Suprapubic skin (tissue), 4 donors: ENCODE data around the gene SYT12. TPM values are rescaled to one million over a fixed set of nuclear protein-coding genes. Genes with fewer than 3 reads are reported as not detected.
A peak's percentile ranks its signal among the peaks of the same experiment; 100 is the strongest.

Source experiments
- DNase-seq, 2 donors: peaks; one replicate each; pipeline ENCODE4 v3.0.0-alpha.2; 2019; ENCODE audit warnings: low spot score in 2 of 2
- H3K27ac ChIP-seq: fragments of 200-600 bp; sonication (generic); one replicate; pipeline ENCODE4 v1.5.1; 2019
- H3K27me3 ChIP-seq: fragments of 200-600 bp; sonication (generic); one replicate; pipeline ENCODE4 v1.5.1; 2019
- H3K36me3 ChIP-seq: fragments of 200-600 bp; sonication (generic); one replicate; pipeline ENCODE4 v1.5.1; 2019
- H3K4me1 ChIP-seq: fragments of 200-600 bp; sonication (generic); one replicate; pipeline ENCODE4 v1.5.1; 2019
- H3K4me3 ChIP-seq: fragments of 200-600 bp; sonication (generic); one replicate; pipeline ENCODE4 v1.5.1; 2019; ENCODE audit warnings: mild to moderate bottlenecking
- H3K9me3 ChIP-seq: fragments of 200-600 bp; sonication (generic); one replicate; pipeline ENCODE4 v1.5.1; 2019
- CTCF ChIP-seq, 2 donors: fragments of 200-600 bp in 1 of 2; fragments of 450-650 bp in 1 of 2; sonication (generic) in 1 of 2; IDR thresholded peaks; one replicate each; pipeline ENCODE4 v1.5.1; 2016 to 2019; ENCODE audit warnings: antibody characterized with exemption in 2 of 2, mild to moderate bottlenecking in 1 of 2, moderate library complexity in 1 of 2
- EP300 ChIP-seq: sonication (generic); formaldehyde crosslinking; IDR thresholded peaks from one replicate; pipeline ENCODE4 v1.6.1; 2017; ENCODE audit warnings: antibody characterized with exemption
- POLR2A ChIP-seq, 2 donors: fragments of 450-650 bp; IDR thresholded peaks; one replicate each; pipeline ENCODE4 v1.6.1; 2017; ENCODE audit warnings: antibody characterized with exemption in 2 of 2, mild to moderate bottlenecking in 2 of 2, moderate library complexity in 2 of 2
- POLR2AphosphoS5 ChIP-seq, 3 donors: sonication (generic); formaldehyde crosslinking; IDR thresholded peaks; one replicate each; pipeline ENCODE4 v1.6.1; 2017; ENCODE audit warnings: antibody characterized with exemption in 3 of 3
- WGBS: methylation state at CpG from one replicate; pipeline ENCODE4 v1.1.5; 2018; 5-methylcytosine and 5-hydroxymethylcytosine counted together
- total RNA-seq, 4 donors: library from RNA; depleted of rRNA; stranded (reverse); fragments of >200 nt; gene quantifications; one replicate each; pipeline ENCODE4 v1.1.0, GENCODE V29; 2016

Gene SYT12
- total RNA-seq, 4 donors from 2014 or later, result 0.38 to 1.1 (median 0.53) TPM

GRCh38 chr11:66981976-66982578 lies 40.9 kb upstream of the SYT12 start:
- H3K27ac ChIP-seq, result no peak overlapping the region

GRCh38 chr11:66983275-66983924 lies 39.5 kb upstream of the SYT12 start:
- WGBS, result 91% methylated on average over 4 of the region's 5 CpGs
- Histone ChIP-seq H3K27ac (no peak overlapping the region), H3K4me3 (no peak overlapping the region), H3K27me3 (no peaks in the 10 kb centered on the region), H3K4me1 (peaks cover 20% of the 10 kb centered on the region), H3K36me3 (no peaks in the 10 kb centered on the region), H3K9me3 (no peaks in the 10 kb centered on the region)
- TF ChIP-seq EP300 (no peak), POLR2AphosphoS5 (IDR thresholded peaks at IDR 0.05) (no peak), POLR2A (IDR thresholded peaks at IDR 0.05) (no peak), CTCF (IDR thresholded peaks at IDR 0.05) (no peak)
- no peak for DNase-seq

More at GRCh38 chr11:66981976-66982578, 40.9 kb upstream of the SYT12 start:
- peaks cover 20% of the 10 kb centered on the region for H3K4me1 ChIP-seq
- no peaks in the 10 kb centered on the region for H3K36me3 ChIP-seq
- H3K4me3 ChIP-seq, result no peak overlapping the region
- H3K9me3 ChIP-seq, result no peaks in the 10 kb centered on the region
- peak; percentile 80 to 88 for DNase-seq
- TF ChIP-seq CTCF (IDR thresholded peaks at IDR 0.05), result no peak
- TF ChIP-seq POLR2AphosphoS5 (IDR thresholded peaks at IDR 0.05), result no peak
- TF ChIP-seq EP300, result no peak
- H3K27me3 ChIP-seq, result no peaks in the 10 kb centered on the region
- 21% methylated on average over 9 of the region's 9 CpGs for WGBS

- Histone ChIP-seq H3K9me3 (no peaks in the 10 kb centered on the region), H3K4me3 (no peak overlapping the region), H3K27ac (no peak overlapping the region), H3K27me3 (no peaks in the 10 kb centered on the region), H3K36me3 (no peaks in the 10 kb centered on the region), H3K4me1 (peaks cover 20% of the 10 kb centered on the region)
- no peak for TF ChIP-seq POLR2A (IDR thresholded peaks at IDR 0.05)
- no peak for TF ChIP-seq CTCF (IDR thresholded peaks at IDR 0.05)
- no peak for TF ChIP-seq EP300
- no peak for TF ChIP-seq POLR2AphosphoS5 (IDR thresholded peaks at IDR 0.05)
- DNase-seq, result no peak
- 82% methylated on average over 5 of the region's 8 CpGs for WGBS
These were observed 37.3 kb upstream of the SYT12 start for GRCh38 chr11:66985508-66986177.

- TF ChIP-seq CTCF (IDR thresholded peaks at IDR 0.05) (no peak), EP300 (no peak), POLR2A (IDR thresholded peaks at IDR 0.05) (no peak), POLR2AphosphoS5 (IDR thresholded peaks at IDR 0.05) (no peak)
- Histone ChIP-seq H3K4me3 (no peak overlapping the region), H3K27me3 (no peaks in the 10 kb centered on the region), H3K36me3 (no peaks in the 10 kb centered on the region), H3K4me1 (peaks cover 20% of the 10 kb centered on the region), H3K9me3 (no peaks in the 10 kb centered on the region), H3K27ac (no peak overlapping the region)
- 84% methylated on average over 5 of the region's 7 CpGs for WGBS
- no peak for DNase-seq
These were observed 36.8 kb upstream of the SYT12 start for GRCh38 chr11:66986178-66986545.

GRCh38 chr11:66987158-66987620 lies 35.7 kb upstream of the SYT12 start:
- Histone ChIP-seq H3K27me3 (no peaks in the 10 kb centered on the region), H3K36me3 (no peaks in the 10 kb centered on the region), H3K9me3 (no peaks in the 10 kb centered on the region), H3K27ac (no peak overlapping the region), H3K4me3 (no peak overlapping the region), H3K4me1 (peaks cover 10% of the 10 kb centered on the region)
- no peak for DNase-seq
- TF ChIP-seq EP300 (no peak), POLR2A (IDR thresholded peaks at IDR 0.05) (no peak), POLR2AphosphoS5 (IDR thresholded peaks at IDR 0.05) (no peak), CTCF (IDR thresholded peaks at IDR 0.05) (no peak)
- 82% methylated on average over 6 of the region's 6 CpGs for WGBS
